Activated CD4-positive, alpha-beta T cell treated with anti-CD3 and anti-CD28 coated beads, Interleukin-2, amount 50 U/mL, for 1 hour (primary cell): ENCODE data around the gene CDKN1B.
A peak's percentile ranks its signal among the peaks of the same experiment; 100 is the strongest.
"Not testable (repeated sequence)": the region's sequence is repeated elsewhere in the genome, so short reads cannot be mapped to it uniquely, and the experiment has no call there.

Experiments used
- DNase-seq: peaks from one replicate; pipeline ENCODE4 v3.0.0-alpha.2; 2020

Gene CDKN1B

GRCh38 chr12:12725086-12725955, 8.2 kb downstream of the CDKN1B start:
- DNase-seq, result peak; percentile 88

- DNase-seq, result no peak
These were observed 8.9 kb downstream of the CDKN1B start for GRCh38 chr12:12725956-12726554.

GRCh38 chr12:12726555-12727093, 9.5 kb downstream of the CDKN1B start:
- DNase-seq, result no peak

GRCh38 chr12:12731178-12731577, 14.0 kb downstream of the CDKN1B start:
- no peak for DNase-seq

GRCh38 chr12:12731785-12732184, 14.6 kb downstream of the CDKN1B start:
- DNase-seq, result no peak

- no peak for DNase-seq
These were observed 15.9 kb downstream of the CDKN1B start for GRCh38 chr12:12733118-12733517.

- no peak for DNase-seq
These were observed 16.9 kb downstream of the CDKN1B start for GRCh38 chr12:12734054-12734453.

GRCh38 chr12:12734561-12735071, 17.4 kb downstream of the CDKN1B start:
- DNase-seq, result no peak

GRCh38 chr12:12735301-12735700, 18.1 kb downstream of the CDKN1B start:
- no peak for DNase-seq

GRCh38 chr12:12736759-12737676, 19.9 kb downstream of the CDKN1B start:
- peak; percentile 26 for DNase-seq

- DNase-seq, result not testable (repeated sequence)
These were observed 21.0 kb downstream of the CDKN1B start for GRCh38 chr12:12738152-12738551.

GRCh38 chr12:12741660-12742059, 24.5 kb downstream of the CDKN1B start:
- no peak for DNase-seq

- DNase-seq, result no peak
These were observed 27.6 kb downstream of the CDKN1B start for GRCh38 chr12:12744546-12745305.

- no peak for DNase-seq
These were observed 28.5 kb downstream of the CDKN1B start for GRCh38 chr12:12745576-12746211.

- DNase-seq, result no peak
These were observed 30.1 kb downstream of the CDKN1B start for GRCh38 chr12:12747278-12747677.

- no peak for DNase-seq
These were observed 30.9 kb downstream of the CDKN1B start for GRCh38 chr12:12748044-12748443.

- DNase-seq, result no peak
These were observed 32.3 kb downstream of the CDKN1B start for GRCh38 chr12:12749433-12749832.

- DNase-seq, result no peak
These were observed 38.8 kb downstream of the CDKN1B start for GRCh38 chr12:12755923-12756322.

GRCh38 chr12:12757121-12757520, 40.0 kb downstream of the CDKN1B start:
- no peak for DNase-seq

- no peak for DNase-seq
These were observed 42.2 kb downstream of the CDKN1B start for GRCh38 chr12:12759234-12759915.

GRCh38 chr12:12764824-12765223, 47.7 kb downstream of the CDKN1B start:
- DNase-seq, result no peak
